HG02840 (cell line): ENCODE results near the gene YWHAG.
"Not testable (repeated sequence)": the region's sequence is repeated elsewhere in the genome, so short reads cannot be mapped to it uniquely, and the experiment has no call there.

Experiments used
- ATAC-seq: cut with Tn5 transposase; IDR thresholded peaks from one replicate; pipeline ENCODE4 v1.9.1; 2021; ENCODE audit warnings: mild to moderate bottlenecking, moderate library complexity, moderate number of reproducible peaks; ENCODE audit not compliant: unreplicated experiment, low FRiP score

Gene YWHAG

GRCh38 chr7:76327610-76328009, 31.2 kb downstream of the YWHAG start:
- no peak for ATAC-seq

GRCh38 chr7:76326646-76327233, 32.1 kb downstream of the YWHAG start:
- ATAC-seq, result no peak

GRCh38 chr7:76325811-76326210, 33.0 kb downstream of the YWHAG start:
- no peak for ATAC-seq

GRCh38 chr7:76325092-76325491, 33.7 kb downstream of the YWHAG start:
- ATAC-seq, result no peak

- peak; percentile 31 for ATAC-seq
These were observed 40.1 kb downstream of the YWHAG start for GRCh38 chr7:76318488-76319353.

GRCh38 chr7:76317782-76318487, 40.9 kb downstream of the YWHAG start:
- ATAC-seq, result peak; percentile 90

- no peak for ATAC-seq
These were observed 41.6 kb downstream of the YWHAG start for GRCh38 chr7:76316984-76317781.

GRCh38 chr7:76315364-76315763, 43.4 kb downstream of the YWHAG start:
- ATAC-seq, result no peak

GRCh38 chr7:76314740-76315139, 44.1 kb downstream of the YWHAG start:
- not testable (repeated sequence) for ATAC-seq

- peak; percentile 42 for ATAC-seq
These were observed 44.6 kb downstream of the YWHAG start for GRCh38 chr7:76314042-76314721.

GRCh38 chr7:76311838-76312237, 47.0 kb downstream of the YWHAG start:
- not testable (repeated sequence) for ATAC-seq

GRCh38 chr7:76310102-76310957, 48.5 kb downstream of the YWHAG start:
- ATAC-seq, result no peak

GRCh38 chr7:76309341-76310101, 49.3 kb downstream of the YWHAG start:
- not testable (repeated sequence) for ATAC-seq

- not testable (repeated sequence) for ATAC-seq
These were observed 49.9 kb downstream of the YWHAG start for GRCh38 chr7:76308874-76309273.

- ATAC-seq, result no peak
These were observed 53.9 kb downstream of the YWHAG start for GRCh38 chr7:76304888-76305375.

- ATAC-seq, result peak; percentile 45
These were observed 55.3 kb downstream of the YWHAG start for GRCh38 chr7:76303202-76304147.
